HepG2 (cell line): ENCODE measurements around the gene CSTB. TPM values are rescaled to one million over a fixed set of nuclear protein-coding genes. Genes with fewer than 3 reads are reported as not detected.

Experiments used
- ATAC-seq: fragments of 200-7000 bp; cut with Tn5 transposase; 3 replicates; pipeline ENCODE4 v1.9.1; 2020; ENCODE audit warnings: mild to moderate bottlenecking, moderate library complexity
- BruUV-seq: library from RNA; stranded (reverse); fragments of 400-500 nt; replicated peaks from 2 replicates; lab custom pipeline; 2021; lab: Mats Ljungman, UMichigan
- CTCF ChIA-PET: fragments of 300-600 bp; formaldehyde crosslinking; extraction: SDS; loops from one replicate; lab custom pipeline; 2021; ENCODE audit warnings: low total read pairs, inconsistent platforms, low intra/inter-chr PET ratio; lab: Yijun Ruan, JAX
- POLR2A ChIA-PET: fragments of 350-600 bp; sonication (Branson Sonifier 250); formaldehyde crosslinking; loops from one replicate; lab custom pipeline; 2020; ENCODE audit warnings: antibody characterized with exemption, inconsistent platforms; lab: Yijun Ruan, JAX
- DNase-seq: peaks from one replicate; pipeline ENCODE4 v3.0.0-alpha.2; 2015; ENCODE audit warnings: low spot score
- FAIRE-seq: peaks from 3 replicates; lab custom pipeline; 2011; peaks lifted over from hg19 to GRCh38; lab: Jason Lieb, UNC
- H2AFZ ChIP-seq: one replicate; pipeline ENCODE4 v1.6.1; 2011; ENCODE audit warnings: low read length, inconsistent platforms
- H3K27ac ChIP-seq: fragments of 300-600 bp; 3 replicates; pipeline ENCODE4 v1.8.0; 2011; ENCODE audit warnings: mixed run types, mild to moderate bottlenecking, mixed read lengths, low read length, inconsistent platforms; ENCODE audit not compliant: insufficient read depth; ENCODE audit errors: extremely low read length
- H3K27me3 ChIP-seq, 2 experiments: fragments of 200-600 bp in 1 of 2; 2 replicates in 1 of 2; 3 replicates in 1 of 2; pipeline versions ENCODE4 v1.6.0 to v1.8.0; 2011; ENCODE audit warnings: low read length in 2 of 2, mild to moderate bottlenecking in 2 of 2, moderate library complexity in 2 of 2, inconsistent platforms in 1 of 2; ENCODE audit not compliant: insufficient read depth in 2 of 2, control insufficient read depth in 1 of 2
- H3K36me3 ChIP-seq, 2 experiments: fragments of 200-600 bp in 1 of 2; replicated peaks in 1 of 2; 2 replicates in 1 of 2; 3 replicates in 1 of 2; pipeline versions ENCODE4 v1.5.1 to v1.8.0; 2011; ENCODE audit warnings: low read length in 2 of 2, inconsistent platforms in 1 of 2; ENCODE audit not compliant: insufficient read depth in 2 of 2, control insufficient read depth in 1 of 2
- H3K4me1 ChIP-seq: 2 replicates; pipeline ENCODE4 v1.5.1; 2012; ENCODE audit warnings: low read length, inconsistent platforms; ENCODE audit not compliant: insufficient read depth
- H3K4me2 ChIP-seq: 2 replicates; pipeline ENCODE4 v1.6.0; 2011; ENCODE audit warnings: low read depth, low read length, inconsistent platforms
- H3K4me3 ChIP-seq, 3 experiments: fragments of 200-600 bp in 1 of 3; sonication (generic), shearing (Covaris generic) in 1 of 3; replicated peaks in 1 of 3; 2 replicates each; pipeline ENCODE4 v1.5.1; 2011 to 2016; ENCODE audit warnings: low read length in 3 of 3, inconsistent platforms in 2 of 3, low read depth in 2 of 3, mild to moderate bottlenecking in 2 of 3, control low read depth in 1 of 3, mixed read lengths in 1 of 3; ENCODE audit not compliant: insufficient read depth in 1 of 3
- H3K79me2 ChIP-seq: one replicate; pipeline ENCODE4 v1.6.1; 2011; ENCODE audit warnings: low read length, inconsistent platforms; ENCODE audit not compliant: insufficient read depth
- H3K9ac ChIP-seq: 2 replicates; pipeline ENCODE4 v1.6.0; 2011; ENCODE audit warnings: mild to moderate bottlenecking, low read depth, low read length, inconsistent platforms; ENCODE audit not compliant: insufficient read depth
- H3K9me3 ChIP-seq: 2 replicates; pipeline ENCODE4 v1.5.1; 2012; ENCODE audit warnings: mild to moderate bottlenecking, low read length
- H4K20me1 ChIP-seq: 2 replicates; pipeline ENCODE4 v1.6.0; 2011; ENCODE audit warnings: inconsistent platforms, mild to moderate bottlenecking, low read length, moderate library complexity; ENCODE audit not compliant: insufficient read depth
- AFF4 ChIP-seq: sonication (generic); formaldehyde crosslinking; IDR thresholded peaks from 2 replicates; pipeline ENCODE4 v1.4.0; 2020; ENCODE audit warnings: missing genetic modification reagents
- HDAC6 ChIP-seq: fragments of 200-600 bp; sonication (generic); IDR thresholded peaks from 2 replicates; pipeline ENCODE4 v1.7.0; 2017; ENCODE audit warnings: mild to moderate bottlenecking, antibody characterized with exemption, low read length, low read depth
- KDM5B ChIP-seq: sonication (generic); formaldehyde crosslinking; IDR thresholded peaks from 2 replicates; pipeline ENCODE4 v1.4.0; 2020; ENCODE audit warnings: missing genetic modification reagents, mild to moderate bottlenecking, borderline replicate concordance
- PHF8 ChIP-seq: sonication (generic); formaldehyde crosslinking; IDR thresholded peaks from 2 replicates; pipeline ENCODE4 v1.5.0; 2020; ENCODE audit warnings: missing genetic modification reagents
- ZBTB25 ChIP-seq: IDR thresholded peaks from 2 replicates; pipeline ENCODE4 v1.6.1; 2018; ENCODE audit warnings: missing genetic modification reagents
- ZBTB37 ChIP-seq: sonication (generic); formaldehyde crosslinking; IDR thresholded peaks from 2 replicates; pipeline ENCODE4 v1.4.0; 2020; ENCODE audit warnings: mild to moderate bottlenecking, missing genetic modification reagents
- ZNF580 ChIP-seq: IDR thresholded peaks from 2 replicates; pipeline ENCODE4 v1.6.1; 2016; ENCODE audit warnings: low read depth, borderline replicate concordance
- WGBS: methylation state at CpG from one replicate; pipeline ENCODE4 v1.1.6; 2017; ENCODE audit warnings: low lambda C conversion rate; 5-methylcytosine and 5-hydroxymethylcytosine counted together
- in situ Hi-C: cut with HindIII; loops from 2 replicates; pipeline ENCODE4 v1.10.0; 2017; ENCODE audit warnings: low pct_unique_long_range_greater_than_20kb; ENCODE audit not compliant: extremely low pct_ligation_motif_present
- intact Hi-C: fragments of 100-400 bp; cut with micrococcal nuclease; formaldehyde crosslinking; loops from one replicate; pipeline ENCODE4 v1.10.0; 2022; ENCODE audit not compliant: unreplicated experiment
- polyA plus RNA-seq, 8 experiments: library from polyadenylated mRNA; depleted of rRNA in 3 of 8; stranded (reverse) in 7 of 8; unstranded in 1 of 8; fragments of >200 nt; fragmentation: Illumina TruSeq in 4 of 8; extraction: Trizol in 4 of 8; gene quantifications; 2 replicates each; pipeline versions ENCODE4 v1.2.1 to v1.2.3, GENCODE V29; 2011 to 2016; ENCODE audit warnings: low read depth in 4 of 8, missing spikeins in 1 of 8, mixed read lengths in 1 of 8; ENCODE audit not compliant: insufficient read depth in 1 of 8
- total RNA-seq, 5 experiments: library from RNA; depleted of rRNA; stranded (reverse); fragments of >200 nt; fragmentation: Illumina TruSeq; extraction: Trizol; gene quantifications; 2 replicates each; pipeline ENCODE4 v1.2.3, GENCODE V29; 2016; ENCODE audit warnings: low read depth in 1 of 5

CSTB gene
- total and polyA plus RNA-seq, 2 of the 13 experiments (the other 11 are each of a cell fraction or from before 2014, with no cell fraction given), result 11.7 to 94.1 TPM

- H3K27me3 ChIP-seq, result peaks cover 0 to 2% of the 10 kb centered on the region in 2 experiments; a peak in 2 of 5 replicates
- no peaks in the 10 kb centered on the region for H3K9me3 ChIP-seq
- 82% methylated on average over 18 of the region's 26 CpGs for WGBS
- no peak for FAIRE-seq
- no peak overlapping the region for H2AFZ ChIP-seq
- POLR2A ChIA-PET, result no interaction called here
- TF ChIP-seq ZBTB25 (CRISPR knock-in tag), result no peak
- no peak for TF ChIP-seq ZBTB37 (CRISPR knock-in tag)
- no peak for TF ChIP-seq HDAC6
- no peak for TF ChIP-seq PHF8 (CRISPR knock-in tag)
- TF ChIP-seq KDM5B (CRISPR knock-in tag), result no peak
- TF ChIP-seq ZNF580 (CRISPR knock-in tag), result no peak
- TF ChIP-seq AFF4 (CRISPR knock-in tag), result no peak
- H3K4me3 ChIP-seq, result no peak overlapping the region
- CTCF ChIA-PET, result interaction anchor here (1.1 to 2.1 kb wide), 4 partner anchors 101 to 166 kb away, joined by 3 to 11 read pairs (median 10); no protein-coding TSS in a partner anchor
- H3K36me3 ChIP-seq, result peaks cover 1 to 4% of the 10 kb centered on the region in 2 experiments; a peak in 2 of 5 replicates
- in situ Hi-C loops, result loop anchor here (5.0 kb wide), 1 partner anchor 127 kb away; no protein-coding TSS in a partner anchor
- no peak overlapping the region for H3K9ac ChIP-seq
- no peak for ATAC-seq
- H3K27ac ChIP-seq, result no peak overlapping the region
- intact Hi-C loops, result loop anchor here (2.0 to 10.0 kb wide), 2 partner anchors 105 to 129 kb away; no protein-coding TSS in a partner anchor
- no peak for DNase-seq
- peaks cover 40% of the 10 kb centered on the region for H3K4me1 ChIP-seq
- H4K20me1 ChIP-seq, result no peaks in the 10 kb centered on the region
- BruUV-seq, result no TSS peak
- no peak overlapping the region for H3K4me2 ChIP-seq
- no peaks in the 10 kb centered on the region for H3K79me2 ChIP-seq
Measured at GRCh38 chr21:43809853-43810504, 33.9 kb upstream of the CSTB start.
